Measurements from ENCODE around the gene POLR3H.

POLR3H gene

GRCh38 chr22:41532908-41533825 lies 11.1 kb downstream of the POLR3H start:
- H3K27ac Mint-ChIP-seq, result peak overlapping the region; percentile 58

GRCh38 chr22:41531715-41532477 lies 12.4 kb downstream of the POLR3H start:
- H3K4me3 Mint-ChIP-seq, result no peak overlapping the region
- H3K36me3 Mint-ChIP-seq, result peaks cover 83% of the 10 kb centered on the region
- no peaks in the 10 kb centered on the region for H3K9me3 Mint-ChIP-seq
- DNase-seq (ENCODE audit: low spot score in 2 of 2) (no peak), ATAC-seq (no peak)
- H3K4me1 Mint-ChIP-seq, result peaks cover 11% of the 10 kb centered on the region
- H3K27ac Mint-ChIP-seq, result peak overlapping the region; percentile 58

More at GRCh38 chr22:41532908-41533825, 11.1 kb downstream of the POLR3H start:
- Mint-ChIP-seq H3K4me3 (no peak overlapping the region), H3K4me1 (peaks cover 11% of the 10 kb centered on the region), H3K9me3 (no peaks in the 10 kb centered on the region), H3K36me3 (peaks cover 83% of the 10 kb centered on the region)
- DNase-seq (ENCODE audit: low spot score in 2 of 2), result peak; percentile 67 to 88
- ATAC-seq, result peak; percentile 87

GRCh38 chr22:41530890-41531714 lies 13.2 kb downstream of the POLR3H start:
- peaks cover 15% of the 10 kb centered on the region for H3K4me1 Mint-ChIP-seq
- H3K9me3 Mint-ChIP-seq, result no peaks in the 10 kb centered on the region
- ATAC-seq (no peak), DNase-seq (ENCODE audit: low spot score in 2 of 2) (no peak)
- no peak overlapping the region for H3K4me3 Mint-ChIP-seq
- H3K27ac Mint-ChIP-seq, result peak overlapping the region; percentile 78
- peaks cover 83% of the 10 kb centered on the region for H3K36me3 Mint-ChIP-seq

- Mint-ChIP-seq H3K4me3 (no peak overlapping the region), H3K27ac (peak overlapping the region; percentile 84), H3K9me3 (no peaks in the 10 kb centered on the region), H3K4me1 (peaks cover 25% of the 10 kb centered on the region), H3K36me3 (peaks cover 86% of the 10 kb centered on the region)
- ATAC-seq, result no peak
- no peak for DNase-seq (ENCODE audit: low spot score in 2 of 2)
Observed at GRCh38 chr22:41528938-41529561, 15.2 kb downstream of the POLR3H start.

GRCh38 chr22:41528132-41528766 lies 16.0 kb downstream of the POLR3H start:
- Mint-ChIP-seq H3K36me3 (peaks cover 87% of the 10 kb centered on the region), H3K27ac (peak overlapping the region; percentile 84), H3K4me1 (peaks cover 27% of the 10 kb centered on the region), H3K4me3 (no peak overlapping the region), H3K9me3 (no peaks in the 10 kb centered on the region)
- DNase-seq (ENCODE audit: low spot score in 2 of 2) (no peak), ATAC-seq (no peak)

GRCh38 chr22:41526830-41527799 lies 17.2 kb downstream of the POLR3H start:
- no peak overlapping the region for H3K4me3 Mint-ChIP-seq
- H3K36me3 Mint-ChIP-seq, result peaks cover 89% of the 10 kb centered on the region
- H3K9me3 Mint-ChIP-seq, result no peaks in the 10 kb centered on the region
- ATAC-seq (peak; percentile 55), DNase-seq (ENCODE audit: low spot score in 2 of 2) (peak; percentile 60 to 80)
- peaks cover 27% of the 10 kb centered on the region for H3K4me1 Mint-ChIP-seq
- peak overlapping the region; percentile 93 for H3K27ac Mint-ChIP-seq

GRCh38 chr22:41526226-41526829 lies 17.9 kb downstream of the POLR3H start:
- ATAC-seq, result peak; percentile 1
- Mint-ChIP-seq H3K4me3 (no peak overlapping the region), H3K36me3 (peaks cover 85% of the 10 kb centered on the region)

GRCh38 chr22:41525450-41526225 lies 18.6 kb downstream of the POLR3H start:
- H3K9me3 Mint-ChIP-seq, result no peaks in the 10 kb centered on the region
- H3K27ac Mint-ChIP-seq, result peak overlapping the region; percentile 93
- H3K4me3 Mint-ChIP-seq, result no peak overlapping the region
- ATAC-seq, result no peak
- no peak for DNase-seq (ENCODE audit: low spot score in 2 of 2)
- H3K4me1 Mint-ChIP-seq, result peaks cover 27% of the 10 kb centered on the region
- H3K36me3 Mint-ChIP-seq, result peaks cover 83% of the 10 kb centered on the region

More at GRCh38 chr22:41526226-41526829, 17.9 kb downstream of the POLR3H start:
- Mint-ChIP-seq H3K9me3 (no peaks in the 10 kb centered on the region), H3K4me1 (peaks cover 27% of the 10 kb centered on the region), H3K27ac (peak overlapping the region; percentile 93)
- DNase-seq (ENCODE audit: low spot score in 2 of 2), result no peak

GRCh38 chr22:41524809-41525449 lies 19.3 kb downstream of the POLR3H start:
- no peak for DNase-seq (ENCODE audit: low spot score in 2 of 2)
- peaks cover 83% of the 10 kb centered on the region for H3K36me3 Mint-ChIP-seq

GRCh38 chr22:41524251-41524661 lies 20.0 kb downstream of the POLR3H start:
- peaks cover 83% of the 10 kb centered on the region for H3K36me3 Mint-ChIP-seq

More at GRCh38 chr22:41524809-41525449, 19.3 kb downstream of the POLR3H start:
- Mint-ChIP-seq H3K4me1 (peaks cover 27% of the 10 kb centered on the region), H3K9me3 (no peaks in the 10 kb centered on the region), H3K27ac (peak overlapping the region; percentile 93), H3K4me3 (no peak overlapping the region)
- peak; percentile 75 for ATAC-seq

GRCh38 chr22:41523464-41524221 lies 20.6 kb downstream of the POLR3H start:
- Mint-ChIP-seq H3K27ac (peak overlapping the region; percentile 93), H3K4me3 (no peak overlapping the region), H3K36me3 (peaks cover 81% of the 10 kb centered on the region), H3K4me1 (peaks cover 24% of the 10 kb centered on the region), H3K9me3 (no peaks in the 10 kb centered on the region)
- DNase-seq (ENCODE audit: low spot score in 2 of 2) (no peak), ATAC-seq (no peak)

More at GRCh38 chr22:41524251-41524661, 20.0 kb downstream of the POLR3H start:
- no peak for ATAC-seq
- peak overlapping the region; percentile 93 for H3K27ac Mint-ChIP-seq
- no peak overlapping the region for H3K4me3 Mint-ChIP-seq
- no peak for DNase-seq (ENCODE audit: low spot score in 2 of 2)
- H3K4me1 Mint-ChIP-seq, result peaks cover 27% of the 10 kb centered on the region
- no peaks in the 10 kb centered on the region for H3K9me3 Mint-ChIP-seq

Data from stimulated activated effector memory CD8-positive, alpha-beta T cell treated with anti-CD3 and anti-CD28 coated beads, Interleukin-12 subunit alpha, Interleukin-12 subunit beta, amount 100 ng/mL, for 72 hours (primary cell).